Activated CD4-positive, CD25-positive, alpha-beta regulatory T cell (primary cell): Measurements from ENCODE around the gene ADGRA1.
"Not testable (repeated sequence)": the region's sequence is repeated elsewhere in the genome, so short reads cannot be mapped to it uniquely, and the experiment has no call there.

ENCODE experiments used
- DNase-seq, 4 experiments: peaks; one replicate each; lab custom pipeline; 2025; lab: John Stamatoyannopoulos, UW

ADGRA1 gene

GRCh38 chr10:133087679-133088178 lies at the start of gene ADGRA1:
Gene ADGRA1, plus strand, starts transcription at chr10:133087924. Its CDS starts 986 bp downstream, at chr10:133088910.
- no peak for DNase-seq

- DNase-seq, result no peak
Observed at GRCh38 chr10:133038036-133038823, 49.5 kb upstream of the ADGRA1 start.

- no peak for DNase-seq
Observed at GRCh38 chr10:133039107-133039802, 48.5 kb upstream of the ADGRA1 start.

- no peak for DNase-seq
Observed at GRCh38 chr10:133039803-133040165, 47.9 kb upstream of the ADGRA1 start.

GRCh38 chr10:133040198-133040597 lies 47.5 kb upstream of the ADGRA1 start:
- DNase-seq, result no peak

GRCh38 chr10:133041101-133041500 lies 46.6 kb upstream of the ADGRA1 start:
- no peak for DNase-seq

- no peak for DNase-seq
Observed at GRCh38 chr10:133042061-133042460, 45.7 kb upstream of the ADGRA1 start.

GRCh38 chr10:133042816-133043215 lies 44.9 kb upstream of the ADGRA1 start:
- no peak for DNase-seq

GRCh38 chr10:133043541-133044225 lies 44.0 kb upstream of the ADGRA1 start:
- DNase-seq, result no peak

GRCh38 chr10:133044401-133044811 lies 43.3 kb upstream of the ADGRA1 start:
- DNase-seq, result no peak

- DNase-seq, result no peak
Observed at GRCh38 chr10:133045556-133046389, 42.0 kb upstream of the ADGRA1 start.

GRCh38 chr10:133046390-133046765 lies 41.3 kb upstream of the ADGRA1 start:
- no peak for DNase-seq

- DNase-seq, result no peak
Observed at GRCh38 chr10:133047526-133048123, 40.1 kb upstream of the ADGRA1 start.

- DNase-seq, result no peak
Observed at GRCh38 chr10:133048266-133048665, 39.5 kb upstream of the ADGRA1 start.

- DNase-seq, result no peak
Observed at GRCh38 chr10:133048926-133049325, 38.8 kb upstream of the ADGRA1 start.

- DNase-seq, result no peak
Observed at GRCh38 chr10:133049639-133050038, 38.1 kb upstream of the ADGRA1 start.

GRCh38 chr10:133050371-133050770 lies 37.4 kb upstream of the ADGRA1 start:
- DNase-seq, result no peak

GRCh38 chr10:133052076-133052475 lies 35.6 kb upstream of the ADGRA1 start:
- DNase-seq, result no peak

- DNase-seq, result not testable (repeated sequence)
Observed at GRCh38 chr10:133053527-133054133, 34.1 kb upstream of the ADGRA1 start.

GRCh38 chr10:133055470-133055869 lies 32.3 kb upstream of the ADGRA1 start:
- no peak for DNase-seq

GRCh38 chr10:133056001-133056400 lies 31.7 kb upstream of the ADGRA1 start:
- no peak for DNase-seq
